Right lobe of liver (tissue), 6 donors: ENCODE results near the gene PRKD3. TPM values are rescaled to one million over a fixed set of nuclear protein-coding genes. Genes with fewer than 3 reads are reported as not detected.

Source experiments
- ATAC-seq, 4 donors: fragments of 200-7000 bp; cut with Tn5 transposase; one replicate each; pipeline ENCODE4 v1.9.1; 2020; ENCODE audit warnings: mild to moderate bottlenecking in 4 of 4, moderate library complexity in 4 of 4
- DNase-seq, 3 donors: peaks; one replicate each; pipeline ENCODE4 v3.0.0-alpha.2; 2020
- H3K27ac ChIP-seq, 3 donors: fragments of 200-600 bp; one replicate each; pipeline ENCODE4 v1.8.0; 2022
- H3K27me3 ChIP-seq, 2 donors: fragments of 200-600 bp; one replicate each; pipeline ENCODE4 v1.8.0; 2022
- H3K36me3 ChIP-seq, 4 donors: fragments of 200-600 bp; sonication (generic) in 1 of 4; one replicate each; pipeline versions ENCODE4 v1.5.1 to v1.8.0; 2017 to 2022; ENCODE audit warnings: control low read depth in 1 of 4
- H3K4me1 ChIP-seq, 4 donors: fragments of 200-600 bp; sonication (generic) in 1 of 4; one replicate each; pipeline versions ENCODE4 v1.5.1 to v1.8.0; 2017 to 2022; ENCODE audit warnings: control low read depth in 1 of 4
- H3K4me3 ChIP-seq, 3 donors: fragments of 200-600 bp; one replicate each; pipeline ENCODE4 v1.8.0; 2022
- H3K9me3 ChIP-seq, 4 donors: fragments of 200-600 bp; sonication (generic) in 1 of 4; one replicate each; pipeline versions ENCODE4 v1.5.1 to v1.8.0; 2017 to 2022; ENCODE audit warnings: control low read depth in 1 of 4
- POLR2A ChIP-seq: fragments of 450-650 bp; IDR thresholded peaks from one replicate; pipeline ENCODE4 v1.6.1; 2017; ENCODE audit warnings: antibody characterized with exemption, mild to moderate bottlenecking
- WGBS: methylation state at CpG from one replicate; pipeline ENCODE4 v1.1.6; 2018; ENCODE audit warnings: low coverage, low lambda C conversion rate; ENCODE audit not compliant: insufficient coverage; ENCODE audit errors: missing lambda C conversion rate; 5-methylcytosine and 5-hydroxymethylcytosine counted together
- intact Hi-C, 2 donors: fragments of 100-400 bp; cut with DNase I; formaldehyde crosslinking; loops; one replicate each; pipeline versions ENCODE4 v1.11.2 to v1.14.1; 2022
- total RNA-seq, 6 experiments: library from RNA; depleted of rRNA in 2 of 6; stranded (reverse); fragments of >200 nt in 2 of 6; fragmentation: NEBNext Ultra II Directional in 3 of 6; extraction: Animal tissue kit (Norgen Biotek cat#: 25700) in 3 of 6; gene quantifications; one replicate each; pipeline versions ENCODE4 v1.1.0 to v1.2.4, GENCODE V29; 2016 to 2023
- TF ChIP-seq, protein P1 (sequence below), 4 donors: fragments of 200-600 bp in 3 of 4; fragments of 450-650 bp in 1 of 4; IDR thresholded peaks; one replicate each; pipeline versions ENCODE4 v1.5.1 to v1.8.0; 2016 to 2022; ENCODE audit warnings: antibody characterized with exemption in 4 of 4, mild to moderate bottlenecking in 2 of 4
- donor health status: DM: no; HTN: yes; CAD: no.
- donor health status: DM: no; HTN: no; CAD: no.
- donor health status: DM: no; HTN: no; CAD: no.
- donor health status: DM: no; HTN: yes; CAD: no.
- donor health status: DM: no; HTN: yes; CAD: no.

The PRKD3 gene
- total RNA-seq, 6 experiments from 2014 or later = 8.4 to 15.2 (median 10.9) TPM

DNA sequence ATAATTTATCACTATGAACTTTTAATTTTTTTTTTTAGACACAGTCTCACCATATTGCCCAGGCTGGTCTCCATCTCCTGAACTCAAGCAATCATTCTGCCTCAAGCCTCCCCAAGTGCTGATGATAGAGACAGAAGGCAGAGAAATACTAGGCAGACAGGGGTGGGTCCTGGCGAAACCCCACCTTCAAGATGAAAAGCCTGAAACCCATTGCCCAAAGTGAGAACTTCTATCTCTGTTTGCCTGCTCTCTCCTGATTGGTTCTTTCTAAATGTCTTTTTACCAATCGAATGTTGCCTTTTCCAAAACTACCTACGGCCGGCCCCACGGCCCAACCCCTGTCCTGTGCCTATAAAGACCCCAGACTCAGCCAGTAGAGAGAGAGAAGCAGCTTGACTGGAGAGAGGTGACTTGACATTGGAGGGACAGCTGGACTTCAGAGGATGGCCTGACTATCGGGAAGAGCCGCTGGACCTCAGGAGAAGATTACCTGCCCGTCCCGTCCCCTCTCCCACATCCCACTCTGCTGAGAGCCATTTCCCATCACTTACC, 21.9 kb downstream of the PRKD3 start:
- DNase-seq (no peak), ATAC-seq (no peak)
- TF ChIP-seq, protein P1, sequence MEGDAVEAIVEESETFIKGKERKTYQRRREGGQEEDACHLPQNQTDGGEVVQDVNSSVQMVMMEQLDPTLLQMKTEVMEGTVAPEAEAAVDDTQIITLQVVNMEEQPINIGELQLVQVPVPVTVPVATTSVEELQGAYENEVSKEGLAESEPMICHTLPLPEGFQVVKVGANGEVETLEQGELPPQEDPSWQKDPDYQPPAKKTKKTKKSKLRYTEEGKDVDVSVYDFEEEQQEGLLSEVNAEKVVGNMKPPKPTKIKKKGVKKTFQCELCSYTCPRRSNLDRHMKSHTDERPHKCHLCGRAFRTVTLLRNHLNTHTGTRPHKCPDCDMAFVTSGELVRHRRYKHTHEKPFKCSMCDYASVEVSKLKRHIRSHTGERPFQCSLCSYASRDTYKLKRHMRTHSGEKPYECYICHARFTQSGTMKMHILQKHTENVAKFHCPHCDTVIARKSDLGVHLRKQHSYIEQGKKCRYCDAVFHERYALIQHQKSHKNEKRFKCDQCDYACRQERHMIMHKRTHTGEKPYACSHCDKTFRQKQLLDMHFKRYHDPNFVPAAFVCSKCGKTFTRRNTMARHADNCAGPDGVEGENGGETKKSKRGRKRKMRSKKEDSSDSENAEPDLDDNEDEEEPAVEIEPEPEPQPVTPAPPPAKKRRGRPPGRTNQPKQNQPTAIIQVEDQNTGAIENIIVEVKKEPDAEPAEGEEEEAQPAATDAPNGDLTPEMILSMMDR (IDR thresholded peaks at IDR 0.05) = no peak
- no peak for TF ChIP-seq POLR2A
- WGBS = 90% methylated on average over 5 of the region's 9 CpGs
- Histone ChIP-seq H3K36me3 (no peaks in the 10 kb centered on the region), H3K4me1 (no peaks in the 10 kb centered on the region), H3K27me3 (no peaks in the 10 kb centered on the region), H3K4me3 (no peak overlapping the region), H3K9me3 (no peaks in the 10 kb centered on the region), H3K27ac (no peak overlapping the region)
- intact Hi-C loops = no loop called here

DNA sequence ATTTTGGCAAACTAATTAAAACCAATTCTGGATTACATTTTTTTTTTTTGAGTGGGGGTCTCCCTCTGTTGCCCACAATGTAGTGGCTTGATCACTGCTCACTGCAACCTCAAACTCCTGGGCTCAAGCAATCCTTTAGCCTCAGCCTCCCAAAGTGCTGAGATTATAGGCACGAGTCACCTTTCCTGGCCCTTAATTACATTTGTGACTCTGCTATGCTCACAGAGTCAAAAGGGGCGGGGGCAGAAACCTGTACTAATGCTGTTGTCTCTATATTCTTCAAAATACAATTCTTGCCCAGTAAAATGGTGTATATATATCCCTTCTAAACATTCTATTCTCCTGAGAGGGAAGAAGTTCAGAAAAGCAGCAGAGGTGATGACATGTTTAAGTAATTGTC, 23.2 kb downstream of the PRKD3 start:
- DNase-seq (no peak), ATAC-seq (no peak)
- 75% methylated on average over 2 of the region's 2 CpGs for WGBS
- no peaks in the 10 kb centered on the region for H3K9me3 ChIP-seq
- H3K4me3 ChIP-seq = no peak overlapping the region
- intact Hi-C loops = no loop called here
- H3K4me1 ChIP-seq = no peaks in the 10 kb centered on the region
- no peak overlapping the region for H3K27ac ChIP-seq
- no peaks in the 10 kb centered on the region for H3K27me3 ChIP-seq
- H3K36me3 ChIP-seq = no peaks in the 10 kb centered on the region
- TF ChIP-seq, protein P1 (IDR thresholded peaks at IDR 0.05) = no peak
- TF ChIP-seq POLR2A = no peak

DNA sequence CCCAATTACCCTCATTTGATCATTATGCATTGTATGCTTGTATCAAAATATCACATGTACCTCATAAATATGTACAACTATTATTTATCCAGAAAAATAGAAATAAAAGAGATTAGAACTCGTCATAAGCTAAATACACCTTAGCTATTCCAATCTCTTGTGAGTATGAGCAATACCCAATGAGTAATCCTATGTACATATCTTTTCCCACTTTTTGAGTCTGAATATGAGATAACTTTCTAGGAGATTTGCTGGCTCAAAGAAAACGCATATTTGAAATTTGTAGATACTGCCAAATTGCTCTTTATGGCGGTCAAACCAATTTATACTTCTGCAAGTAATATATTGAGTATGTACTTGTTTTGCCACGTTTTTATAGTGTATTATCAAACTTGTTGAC, 24.1 kb downstream of the PRKD3 start:
- DNase-seq (no peak), ATAC-seq (no peak)
- Histone ChIP-seq H3K27me3 (no peaks in the 10 kb centered on the region), H3K4me3 (no peak overlapping the region), H3K36me3 (no peaks in the 10 kb centered on the region), H3K27ac (no peak overlapping the region), H3K4me1 (no peaks in the 10 kb centered on the region), H3K9me3 (no peaks in the 10 kb centered on the region)
- intact Hi-C loops = no loop called here
- TF ChIP-seq POLR2A = no peak
- TF ChIP-seq, protein P1 (IDR thresholded peaks at IDR 0.05) = no peak
- WGBS = 93% methylated on average over 4 of the region's 4 CpGs

DNA sequence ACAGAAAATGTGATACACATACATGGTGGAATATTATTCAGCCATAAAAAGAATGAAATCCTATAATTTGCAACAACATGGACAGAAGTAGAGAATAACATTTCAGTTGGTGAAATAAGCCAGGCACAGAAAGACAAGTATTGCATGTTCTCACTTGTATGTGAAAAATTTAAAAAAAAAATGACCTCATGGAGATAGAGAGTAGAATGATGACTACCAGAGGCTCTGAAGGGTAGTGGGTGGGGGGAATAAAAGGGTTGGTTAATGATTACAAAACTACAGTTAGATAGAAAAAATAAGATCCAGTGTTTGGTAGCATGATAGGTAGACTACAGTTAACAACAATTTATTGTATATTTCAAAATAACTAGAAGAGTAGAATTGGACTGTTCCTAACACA, 24.5 kb downstream of the PRKD3 start:
- DNase-seq (no peak), ATAC-seq (no peak)
- no peak for TF ChIP-seq POLR2A
- TF ChIP-seq, protein P1 (IDR thresholded peaks at IDR 0.05) = no peak
- Histone ChIP-seq H3K4me3 (no peak overlapping the region), H3K36me3 (no peaks in the 10 kb centered on the region), H3K27ac (no peak overlapping the region), H3K4me1 (no peaks in the 10 kb centered on the region), H3K9me3 (no peaks in the 10 kb centered on the region), H3K27me3 (no peaks in the 10 kb centered on the region)
- intact Hi-C loops = no loop called here

DNA sequence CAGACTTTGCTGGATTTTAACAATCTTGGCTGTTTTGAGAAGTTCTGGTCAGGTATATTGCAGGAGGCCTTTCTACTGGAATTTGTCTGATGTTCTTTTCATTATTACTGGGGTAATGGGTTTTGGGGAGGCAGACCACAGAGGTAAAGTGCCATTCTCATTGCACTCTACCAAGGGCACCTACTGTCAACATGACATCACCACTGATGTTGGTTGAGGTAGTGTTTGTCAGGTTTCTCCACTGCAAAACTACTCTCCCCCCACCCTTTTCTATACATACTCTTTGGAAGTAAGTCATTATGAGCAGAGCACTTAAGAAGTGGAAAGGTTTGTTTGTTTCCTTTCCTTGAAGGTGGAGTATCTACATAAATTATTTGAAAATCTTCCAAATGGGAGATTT, 27.0 kb downstream of the PRKD3 start:
- no peak for DNase-seq
- Histone ChIP-seq H3K4me3 (no peak overlapping the region), H3K9me3 (no peaks in the 10 kb centered on the region), H3K27me3 (no peaks in the 10 kb centered on the region), H3K27ac (no peak overlapping the region), H3K36me3 (no peaks in the 10 kb centered on the region), H3K4me1 (no peaks in the 10 kb centered on the region)
- intact Hi-C loops = no loop called here
- TF ChIP-seq, protein P1 (IDR thresholded peaks at IDR 0.05) = no peak
- no peak for TF ChIP-seq POLR2A
- ATAC-seq = no peak
